Duodenal mucosa (tissue), 2 donors: Measurements from ENCODE around the gene CACNB4.
"Not testable (repeated sequence)": the region's sequence is repeated elsewhere in the genome, so short reads cannot be mapped to it uniquely, and the experiment has no call there.

Experiments used
- H3K27ac ChIP-seq: one replicate; pipeline ENCODE4 v1.7.0; 2013; ENCODE audit warnings: low read depth, low read length
- H3K27me3 ChIP-seq, 2 donors: one replicate each; pipeline ENCODE4 v1.7.0; 2013; ENCODE audit warnings: low read length in 2 of 2, control low read depth in 1 of 2; ENCODE audit not compliant: insufficient read depth in 2 of 2, control insufficient read depth in 1 of 2
- H3K36me3 ChIP-seq, 2 donors: one replicate each; pipeline ENCODE4 v1.7.0; 2013; ENCODE audit warnings: low read length in 2 of 2, control low read depth in 1 of 2; ENCODE audit not compliant: insufficient read depth in 2 of 2, control insufficient read depth in 1 of 2
- H3K4me1 ChIP-seq, 2 donors: one replicate each; pipeline ENCODE4 v1.7.0; 2013; ENCODE audit warnings: low read length in 2 of 2, control low read depth in 1 of 2; ENCODE audit not compliant: insufficient read depth in 2 of 2, control insufficient read depth in 1 of 2
- H3K4me3 ChIP-seq, 2 donors: one replicate each; pipeline ENCODE4 v1.7.0; 2013; ENCODE audit warnings: low read length in 2 of 2, low read depth in 1 of 2
- H3K9ac ChIP-seq, 2 donors: one replicate each; pipeline ENCODE4 v1.7.0; 2013; ENCODE audit warnings: low read length in 2 of 2, low read depth in 1 of 2
- H3K9me3 ChIP-seq, 2 donors: one replicate each; pipeline ENCODE4 v1.7.0; 2013; ENCODE audit warnings: low read length in 2 of 2, control low read depth in 1 of 2; ENCODE audit not compliant: control insufficient read depth in 1 of 2

Gene CACNB4

GRCh38 chr2:152038441-152038958 is 60.3 kb downstream of the CACNB4 start:
- Histone ChIP-seq H3K4me3 (no peak overlapping the region), H3K36me3 (no peaks in the 10 kb centered on the region), H3K9me3 (no peaks in the 10 kb centered on the region), H3K27ac (no peak overlapping the region), H3K9ac (no peak overlapping the region), H3K27me3 (no peaks in the 10 kb centered on the region), H3K4me1 (peaks cover 0 to 8% of the 10 kb centered on the region in 2 donors)

GRCh38 chr2:152037743-152038435 is 61.0 kb downstream of the CACNB4 start:
- H3K36me3 ChIP-seq: no peaks in the 10 kb centered on the region
- H3K4me3 ChIP-seq: no peak overlapping the region
- H3K9ac ChIP-seq: no peak overlapping the region
- H3K27ac ChIP-seq: no peak overlapping the region
- no peaks in the 10 kb centered on the region for H3K27me3 ChIP-seq
- H3K9me3 ChIP-seq: no peaks in the 10 kb centered on the region
- peaks cover 0 to 8% of the 10 kb centered on the region in 2 donors for H3K4me1 ChIP-seq

GRCh38 chr2:152036611-152037469 is 62.0 kb downstream of the CACNB4 start:
- Histone ChIP-seq H3K4me1 (peaks cover 0 to 8% of the 10 kb centered on the region in 2 donors), H3K27ac (no peak overlapping the region), H3K27me3 (no peaks in the 10 kb centered on the region), H3K36me3 (no peaks in the 10 kb centered on the region), H3K4me3 (no peak overlapping the region), H3K9ac (no peak overlapping the region), H3K9me3 (no peaks in the 10 kb centered on the region)

GRCh38 chr2:152034257-152034801 is 64.5 kb downstream of the CACNB4 start:
- Histone ChIP-seq H3K27ac (no peak overlapping the region), H3K4me3 (no peak overlapping the region), H3K9ac (no peak overlapping the region), H3K4me1 (peaks cover 0 to 8% of the 10 kb centered on the region in 2 donors), H3K9me3 (no peaks in the 10 kb centered on the region), H3K36me3 (no peaks in the 10 kb centered on the region), H3K27me3 (no peaks in the 10 kb centered on the region)

GRCh38 chr2:152033011-152033925 is 65.6 kb downstream of the CACNB4 start:
- H3K9me3 ChIP-seq: no peaks in the 10 kb centered on the region
- no peak overlapping the region for H3K9ac ChIP-seq
- H3K27me3 ChIP-seq: no peaks in the 10 kb centered on the region
- no peak overlapping the region for H3K4me3 ChIP-seq
- H3K27ac ChIP-seq: no peak overlapping the region
- no peaks in the 10 kb centered on the region for H3K36me3 ChIP-seq
- peaks cover 0 to 3% of the 10 kb centered on the region in 2 donors for H3K4me1 ChIP-seq

- H3K27ac ChIP-seq: no peak overlapping the region
- H3K9ac ChIP-seq: no peak overlapping the region
- H3K27me3 ChIP-seq: no peaks in the 10 kb centered on the region
- no peaks in the 10 kb centered on the region for H3K4me1 ChIP-seq
- no peak overlapping the region for H3K4me3 ChIP-seq
- H3K36me3 ChIP-seq: no peaks in the 10 kb centered on the region
- no peaks in the 10 kb centered on the region for H3K9me3 ChIP-seq
These were observed 67.0 kb downstream of the CACNB4 start for GRCh38 chr2:152031747-152032306.

- not testable (repeated sequence) for H3K36me3 ChIP-seq, H3K4me3 ChIP-seq, H3K27ac ChIP-seq, H3K27me3 ChIP-seq, H3K4me1 ChIP-seq, H3K9me3 ChIP-seq, H3K9ac ChIP-seq
These were observed 68.1 kb downstream of the CACNB4 start for GRCh38 chr2:152030596-152031328.

GRCh38 chr2:152028182-152028862 is 70.5 kb downstream of the CACNB4 start:
- Histone ChIP-seq H3K9ac (no peak overlapping the region), H3K4me1 (no peaks in the 10 kb centered on the region), H3K27me3 (no peaks in the 10 kb centered on the region), H3K27ac (no peak overlapping the region), H3K4me3 (no peak overlapping the region), H3K36me3 (no peaks in the 10 kb centered on the region), H3K9me3 (no peaks in the 10 kb centered on the region)
